HepG2 (cell line): Measurements from ENCODE around the gene CUEDC2. TPM values are rescaled to one million over a fixed set of nuclear protein-coding genes. Genes with fewer than 3 reads are reported as not detected.

Experiments
- CERS6 ChIP-seq: sonication (generic); formaldehyde crosslinking; IDR thresholded peaks from 2 replicates; pipeline ENCODE4 v1.5.0; 2020; ENCODE audit warnings: missing genetic modification reagents
- FOXA3 ChIP-seq: IDR thresholded peaks from 2 replicates; pipeline ENCODE4 v1.6.1; 2016; ENCODE audit warnings: missing genetic modification reagents, missing compliant biosample characterization
- HDAC1 ChIP-seq: sonication (generic); formaldehyde crosslinking; IDR thresholded peaks from 2 replicates; pipeline ENCODE4 v1.5.1; 2020; ENCODE audit warnings: mild to moderate bottlenecking, missing genetic modification reagents
- HNRNPLL ChIP-seq: fragments of 200-400 bp; formaldehyde crosslinking; IDR thresholded peaks from 2 replicates; pipeline ENCODE4 v1.6.1; 2017; ENCODE audit warnings: mild to moderate bottlenecking, low read depth, low read length; ENCODE audit not compliant: poor library complexity, severe bottlenecking
- NFKB2 ChIP-seq: sonication (generic); formaldehyde crosslinking; IDR thresholded peaks from 2 replicates; pipeline ENCODE4 v1.4.0; 2020; ENCODE audit warnings: missing genetic modification reagents, borderline replicate concordance
- NR2F6 ChIP-seq, 2 experiments: IDR thresholded peaks; 2 replicates each; pipeline ENCODE4 v1.6.1; 2016; ENCODE audit warnings: antibody characterized with exemption in 1 of 2, mild to moderate bottlenecking in 1 of 2
- PHF21A ChIP-seq: sonication (generic); formaldehyde crosslinking; IDR thresholded peaks from 2 replicates; pipeline ENCODE4 v1.5.0; 2020; ENCODE audit warnings: mild to moderate bottlenecking, missing genetic modification reagents
- RAD21 ChIP-seq: fragments of 450-650 bp; formaldehyde crosslinking; IDR thresholded peaks from 2 replicates; pipeline ENCODE4 v1.5.0; 2020; ENCODE audit warnings: mild to moderate bottlenecking
- SYNCRIP ChIP-seq: fragments of 200-400 bp; formaldehyde crosslinking; IDR thresholded peaks from 2 replicates; pipeline ENCODE4 v1.6.1; 2018; ENCODE audit warnings: mild to moderate bottlenecking, low read depth, low read length; ENCODE audit not compliant: insufficient read depth
- TAF1 ChIP-seq: sonication (generic); formaldehyde crosslinking; IDR thresholded peaks from 2 replicates; pipeline ENCODE4 v1.4.0; 2020; ENCODE audit warnings: missing genetic modification reagents
- TCF12 ChIP-seq, 2 experiments: fragments of 450-650 bp in 1 of 2; sonication (generic) in 1 of 2; formaldehyde crosslinking in 1 of 2; IDR thresholded peaks; 2 replicates each; pipeline versions ENCODE4 v1.6.1 to v1.8.0; 2017 to 2022; ENCODE audit warnings: antibody characterized with exemption in 1 of 2, mild to moderate bottlenecking in 1 of 2, missing genetic modification reagents in 1 of 2, moderate library complexity in 1 of 2
- TFAP4 ChIP-seq: sonication (generic); IDR thresholded peaks from 2 replicates; pipeline ENCODE4 v1.6.1; 2016; ENCODE audit warnings: low read depth, borderline replicate concordance
- ZNF329 ChIP-seq: sonication (generic); formaldehyde crosslinking; IDR thresholded peaks from 2 replicates; pipeline ENCODE4 v1.9.0; 2021; ENCODE audit warnings: low read depth, mild to moderate bottlenecking, missing genetic modification reagents
- ZNF333 ChIP-seq: sonication (generic); formaldehyde crosslinking; IDR thresholded peaks from 2 replicates; pipeline ENCODE4 v1.4.0; 2020; ENCODE audit warnings: mild to moderate bottlenecking, missing genetic modification reagents, borderline replicate concordance
- ZNF451 ChIP-seq: sonication (generic); formaldehyde crosslinking; IDR thresholded peaks from 2 replicates; pipeline ENCODE4 v1.5.0; 2020; ENCODE audit warnings: mild to moderate bottlenecking, missing genetic modification reagents
- ZNF460 ChIP-seq: sonication (generic); formaldehyde crosslinking; IDR thresholded peaks from 2 replicates; pipeline ENCODE4 v1.5.1; 2020; ENCODE audit warnings: missing genetic modification reagents, mild to moderate bottlenecking, borderline replicate concordance
- ZNF468 ChIP-seq: sonication (generic); formaldehyde crosslinking; IDR thresholded peaks from 2 replicates; pipeline ENCODE4 v1.8.0; 2022; ENCODE audit warnings: mild to moderate bottlenecking, moderate library complexity, missing genetic modification reagents
- ZNF530 ChIP-seq: sonication (generic); formaldehyde crosslinking; IDR thresholded peaks from 2 replicates; pipeline ENCODE4 v1.5.0; 2020; ENCODE audit warnings: low read depth, mild to moderate bottlenecking, missing genetic modification reagents
- ZNF570 ChIP-seq: sonication (generic); formaldehyde crosslinking; IDR thresholded peaks from 2 replicates; pipeline ENCODE4 v1.4.0; 2020; ENCODE audit warnings: mild to moderate bottlenecking, missing genetic modification reagents, borderline replicate concordance
- ZNF766 ChIP-seq: sonication (generic); formaldehyde crosslinking; IDR thresholded peaks from 2 replicates; pipeline ENCODE4 v1.5.0; 2020; ENCODE audit warnings: missing genetic modification reagents, borderline replicate concordance
- ZNF776 ChIP-seq: sonication (generic); formaldehyde crosslinking; IDR thresholded peaks from 2 replicates; pipeline ENCODE4 v1.4.0; 2020; ENCODE audit warnings: mild to moderate bottlenecking, missing genetic modification reagents
- ZSCAN31 ChIP-seq: sonication (generic); formaldehyde crosslinking; IDR thresholded peaks from 2 replicates; pipeline ENCODE4 v1.5.0; 2020; ENCODE audit warnings: low read depth, mild to moderate bottlenecking, missing genetic modification reagents
- ZZZ3 ChIP-seq: sonication (generic); formaldehyde crosslinking; IDR thresholded peaks from 2 replicates; pipeline ENCODE4 v1.4.0; 2020; ENCODE audit warnings: missing genetic modification reagents, mild to moderate bottlenecking, borderline replicate concordance
- polyA plus RNA-seq, 8 experiments: library from polyadenylated mRNA; depleted of rRNA in 3 of 8; stranded (reverse) in 7 of 8; unstranded in 1 of 8; fragments of >200 nt; fragmentation: Illumina TruSeq in 4 of 8; extraction: Trizol in 4 of 8; gene quantifications; 2 replicates each; pipeline versions ENCODE4 v1.2.1 to v1.2.3, GENCODE V29; 2011 to 2016; ENCODE audit warnings: low read depth in 4 of 8, missing spikeins in 1 of 8, mixed read lengths in 1 of 8; ENCODE audit not compliant: insufficient read depth in 1 of 8
- total RNA-seq, 5 experiments: library from RNA; depleted of rRNA; stranded (reverse); fragments of >200 nt; fragmentation: Illumina TruSeq; extraction: Trizol; gene quantifications; 2 replicates each; pipeline ENCODE4 v1.2.3, GENCODE V29; 2016; ENCODE audit warnings: low read depth in 1 of 5
- TF ChIP-seq, protein P1 (sequence below): sonication (generic); formaldehyde crosslinking; IDR thresholded peaks from 2 replicates; pipeline ENCODE4 v1.5.1; 2020; ENCODE audit warnings: missing genetic modification reagents, mild to moderate bottlenecking, borderline replicate concordance
- TF ChIP-seq, protein P2 (sequence below): conservative IDR thresholded peaks from 2 replicates; pipeline ENCODE4 v1.6.1; 2018; ENCODE audit warnings: missing genetic modification reagents

The CUEDC2 gene
- total and polyA plus RNA-seq, 2 of the 13 experiments (the other 11 are each of a cell fraction or from before 2014, with no cell fraction given), result 13.1 to 18.4 TPM

GRCh38 chr10:102450374-102451104 lies 18.2 kb upstream of the CUEDC2 start (continued):
- TF ChIP-seq TFAP4 (0 out of 2 replicates have a peak, but pooled peaks have one; percentile 28), NR2F6 (IDR thresholded peaks at IDR 0.05) (no peak), NR2F6 (CRISPR knock-in tag; IDR thresholded peaks at IDR 0.05) (no peak), TCF12 (IDR thresholded peaks at IDR 0.05) (no peak), TCF12 (CRISPR knock-in tag; IDR thresholded peaks at IDR 0.05) (no peak), HDAC1 (CRISPR knock-in tag) (no peak), RAD21 (peak; percentile 76), TAF1 (CRISPR knock-in tag) (peak; percentile 71; the same call in 1 of the 2 replicates), ZNF333 (CRISPR knock-in tag) (no peak), FOXA3 (CRISPR knock-in tag) (no peak), ZNF460 (CRISPR knock-in tag) (no peak), NFKB2 (no peak; the same call in 1 of the 2 replicates), ZNF329 (peak; percentile 72; the same call in 1 of the 2 replicates), ZNF468 (CRISPR knock-in tag) (no peak), SYNCRIP (no peak), ZNF451 (CRISPR knock-in tag) (peak; percentile 83; the same call in 1 of the 2 replicates), CERS6 (CRISPR knock-in tag) (no peak), PHF21A (CRISPR knock-in tag) (no peak; the same call in 1 of the 2 replicates), HNRNPLL (peak; percentile 67), ZNF570 (CRISPR knock-in tag) (0 out of 2 replicates have a peak, but pooled peaks have one; percentile 33), ZSCAN31 (peak; percentile 89), ZNF776 (CRISPR knock-in tag) (peak; percentile 56; the same call in 1 of the 2 replicates), ZNF766 (CRISPR knock-in tag) (peak; percentile 76; the same call in 1 of the 2 replicates), ZNF530 (CRISPR knock-in tag) (0 out of 2 replicates have a peak, but pooled peaks have one; percentile 67), ZZZ3 (CRISPR knock-in tag) (0 out of 2 replicates have a peak, but pooled peaks have one; percentile 26)
- TF ChIP-seq, protein P1, sequence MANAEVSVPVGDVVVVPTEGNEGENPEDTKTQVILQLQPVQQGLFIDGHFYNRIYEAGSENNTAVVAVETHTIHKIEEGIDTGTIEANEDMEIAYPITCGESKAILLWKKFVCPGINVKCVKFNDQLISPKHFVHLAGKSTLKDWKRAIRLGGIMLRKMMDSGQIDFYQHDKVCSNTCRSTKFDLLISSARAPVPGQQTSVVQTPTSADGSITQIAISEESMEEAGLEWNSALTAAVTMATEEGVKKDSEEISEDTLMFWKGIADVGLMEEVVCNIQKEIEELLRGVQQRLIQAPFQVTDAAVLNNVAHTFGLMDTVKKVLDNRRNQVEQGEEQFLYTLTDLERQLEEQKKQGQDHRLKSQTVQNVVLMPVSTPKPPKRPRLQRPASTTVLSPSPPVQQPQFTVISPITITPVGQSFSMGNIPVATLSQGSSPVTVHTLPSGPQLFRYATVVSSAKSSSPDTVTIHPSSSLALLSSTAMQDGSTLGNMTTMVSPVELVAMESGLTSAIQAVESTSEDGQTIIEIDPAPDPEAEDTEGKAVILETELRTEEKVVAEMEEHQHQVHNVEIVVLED (CRISPR knock-in tag), result peak; percentile 91
- TF ChIP-seq, protein P2, sequence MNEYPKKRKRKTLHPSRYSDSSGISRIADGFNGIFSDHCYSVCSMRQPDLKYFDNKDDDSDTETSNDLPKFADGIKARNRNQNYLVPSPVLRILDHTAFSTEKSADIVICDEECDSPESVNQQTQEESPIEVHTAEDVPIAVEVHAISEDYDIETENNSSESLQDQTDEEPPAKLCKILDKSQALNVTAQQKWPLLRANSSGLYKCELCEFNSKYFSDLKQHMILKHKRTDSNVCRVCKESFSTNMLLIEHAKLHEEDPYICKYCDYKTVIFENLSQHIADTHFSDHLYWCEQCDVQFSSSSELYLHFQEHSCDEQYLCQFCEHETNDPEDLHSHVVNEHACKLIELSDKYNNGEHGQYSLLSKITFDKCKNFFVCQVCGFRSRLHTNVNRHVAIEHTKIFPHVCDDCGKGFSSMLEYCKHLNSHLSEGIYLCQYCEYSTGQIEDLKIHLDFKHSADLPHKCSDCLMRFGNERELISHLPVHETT (CRISPR knock-in tag), result peak; percentile 43; the same call in 1 of the 2 replicates
